DOHH2 (cell line): ENCODE measurements around the gene MGAT4B.

Experiments
- EZH2phosphoT487 ChIP-seq: fragments of 200-600 bp; sonication (generic); IDR thresholded peaks from 2 replicates; pipeline ENCODE4 v1.6.1; 2017; ENCODE audit warnings: borderline replicate concordance, mild to moderate bottlenecking, antibody characterized with exemption, low read length, moderate library complexity, mixed read lengths
- TF ChIP-seq, protein P1 (sequence below): fragments of 200-600 bp; sonication (generic); IDR thresholded peaks from one replicate; pipeline ENCODE4 v1.5.1; 2014; ENCODE audit warnings: antibody characterized with exemption, mild to moderate bottlenecking, low read depth, low read length; ENCODE audit not compliant: poor library complexity, severe bottlenecking

DNA sequence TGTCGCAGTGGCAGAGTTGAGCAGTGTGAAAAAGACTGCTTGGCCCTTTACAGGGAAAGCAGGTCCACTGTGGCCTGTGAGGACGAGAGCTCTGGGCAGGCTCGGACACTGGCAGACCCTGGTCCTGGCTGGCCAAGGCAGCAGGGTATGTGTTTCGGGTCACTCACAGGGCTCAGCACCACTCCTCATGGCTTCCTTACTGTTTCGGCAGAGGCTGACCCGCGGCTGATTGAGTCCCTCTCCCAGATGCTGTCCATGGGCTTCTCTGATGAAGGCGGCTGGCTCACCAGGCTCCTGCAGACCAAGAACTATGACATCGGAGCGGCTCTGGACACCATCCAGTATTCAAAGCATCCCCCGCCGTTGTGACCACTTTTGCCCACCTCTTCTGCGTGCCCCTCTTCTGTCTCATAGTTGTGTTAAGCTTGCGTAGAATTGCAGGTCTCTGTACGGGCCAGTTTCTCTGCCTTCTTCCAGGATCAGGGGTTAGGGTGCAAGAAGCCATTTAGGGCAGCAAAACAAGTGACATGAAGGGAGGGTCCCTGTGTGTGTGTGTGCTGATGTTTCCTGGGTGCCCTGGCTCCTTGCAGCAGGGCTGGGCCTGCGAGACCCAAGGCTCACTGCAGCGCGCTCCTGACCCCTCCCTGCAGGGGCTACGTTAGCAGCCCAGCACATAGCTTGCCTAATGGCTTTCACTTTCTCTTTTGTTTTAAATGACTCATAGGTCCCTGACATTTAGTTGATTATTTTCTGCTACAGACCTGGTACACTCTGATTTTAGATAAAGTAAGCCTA, 29.8 kb upstream of the MGAT4B start:
- TF ChIP-seq, protein P1, sequence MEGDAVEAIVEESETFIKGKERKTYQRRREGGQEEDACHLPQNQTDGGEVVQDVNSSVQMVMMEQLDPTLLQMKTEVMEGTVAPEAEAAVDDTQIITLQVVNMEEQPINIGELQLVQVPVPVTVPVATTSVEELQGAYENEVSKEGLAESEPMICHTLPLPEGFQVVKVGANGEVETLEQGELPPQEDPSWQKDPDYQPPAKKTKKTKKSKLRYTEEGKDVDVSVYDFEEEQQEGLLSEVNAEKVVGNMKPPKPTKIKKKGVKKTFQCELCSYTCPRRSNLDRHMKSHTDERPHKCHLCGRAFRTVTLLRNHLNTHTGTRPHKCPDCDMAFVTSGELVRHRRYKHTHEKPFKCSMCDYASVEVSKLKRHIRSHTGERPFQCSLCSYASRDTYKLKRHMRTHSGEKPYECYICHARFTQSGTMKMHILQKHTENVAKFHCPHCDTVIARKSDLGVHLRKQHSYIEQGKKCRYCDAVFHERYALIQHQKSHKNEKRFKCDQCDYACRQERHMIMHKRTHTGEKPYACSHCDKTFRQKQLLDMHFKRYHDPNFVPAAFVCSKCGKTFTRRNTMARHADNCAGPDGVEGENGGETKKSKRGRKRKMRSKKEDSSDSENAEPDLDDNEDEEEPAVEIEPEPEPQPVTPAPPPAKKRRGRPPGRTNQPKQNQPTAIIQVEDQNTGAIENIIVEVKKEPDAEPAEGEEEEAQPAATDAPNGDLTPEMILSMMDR = no peak
- TF ChIP-seq EZH2phosphoT487 = no peak
